ENCODE results near the gene PHKG2. TPM values are rescaled to one million over a fixed set of nuclear protein-coding genes. Genes with fewer than 3 reads are reported as not detected.

PHKG2 gene, protein sequence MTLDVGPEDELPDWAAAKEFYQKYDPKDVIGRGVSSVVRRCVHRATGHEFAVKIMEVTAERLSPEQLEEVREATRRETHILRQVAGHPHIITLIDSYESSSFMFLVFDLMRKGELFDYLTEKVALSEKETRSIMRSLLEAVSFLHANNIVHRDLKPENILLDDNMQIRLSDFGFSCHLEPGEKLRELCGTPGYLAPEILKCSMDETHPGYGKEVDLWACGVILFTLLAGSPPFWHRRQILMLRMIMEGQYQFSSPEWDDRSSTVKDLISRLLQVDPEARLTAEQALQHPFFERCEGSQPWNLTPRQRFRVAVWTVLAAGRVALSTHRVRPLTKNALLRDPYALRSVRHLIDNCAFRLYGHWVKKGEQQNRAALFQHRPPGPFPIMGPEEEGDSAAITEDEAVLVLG
- total RNA-seq (100 to 1,000 TPM in 1 of 5 donors, 10 to 100 TPM in 4; 18.2 to 104 (median 28.0) TPM), polyA plus RNA-seq (10 to 100 TPM; 29.3 to 41.5 (median 35.6) TPM)
- long read RNA-seq, donor 1, full-length matches to known transcripts, result 2 of 2 reads
- long read RNA-seq, donor 1, partial matches to known transcripts, result 0 of 2 reads
- long read RNA-seq, donor 1, other reads (novel, unspliced or antisense), result 0 of 2 reads
- long read RNA-seq, donor 2, full-length matches to known transcripts, result 3 of 3 reads
- long read RNA-seq, donor 2, partial matches to known transcripts, result 0 of 3 reads
- long read RNA-seq, donor 2, other reads (novel, unspliced or antisense), result 0 of 3 reads
- long read RNA-seq, donor 3, full-length matches to known transcripts, result 1 of 1 reads
- long read RNA-seq, donor 3, partial matches to known transcripts, result 0 of 1 reads
- long read RNA-seq, donor 3, other reads (novel, unspliced or antisense), result 0 of 1 reads
- long read RNA-seq, donor 4, result 0 reads
- long read RNA-seq, donor 5, full-length matches to known transcripts, result 5 of 5 reads
- long read RNA-seq, donor 5, partial matches to known transcripts, result 0 of 5 reads
- long read RNA-seq, donor 5, other reads (novel, unspliced or antisense), result 0 of 5 reads
- long read RNA-seq, donor 6, full-length matches to known transcripts, result 13 of 13 reads
- long read RNA-seq, donor 6, partial matches to known transcripts, result 0 of 13 reads
- long read RNA-seq, donor 6, other reads (novel, unspliced or antisense), result 0 of 13 reads
- long read RNA-seq, donor 7, full-length matches to known transcripts, result 5 of 5 reads
- long read RNA-seq, donor 7, partial matches to known transcripts, result 0 of 5 reads
- long read RNA-seq, donor 7, other reads (novel, unspliced or antisense), result 0 of 5 reads
- long read RNA-seq, donor 8, full-length matches to known transcripts, result 4 of 4 reads
- long read RNA-seq, donor 8, partial matches to known transcripts, result 0 of 4 reads
- long read RNA-seq, donor 8, other reads (novel, unspliced or antisense), result 0 of 4 reads
- long read RNA-seq, donor 9, partial matches to known transcripts, result 0 of 3 reads
- long read RNA-seq, donor 9, other reads (novel, unspliced or antisense), result 0 of 3 reads
- long read RNA-seq, donor 10, result 0 reads

DNA sequence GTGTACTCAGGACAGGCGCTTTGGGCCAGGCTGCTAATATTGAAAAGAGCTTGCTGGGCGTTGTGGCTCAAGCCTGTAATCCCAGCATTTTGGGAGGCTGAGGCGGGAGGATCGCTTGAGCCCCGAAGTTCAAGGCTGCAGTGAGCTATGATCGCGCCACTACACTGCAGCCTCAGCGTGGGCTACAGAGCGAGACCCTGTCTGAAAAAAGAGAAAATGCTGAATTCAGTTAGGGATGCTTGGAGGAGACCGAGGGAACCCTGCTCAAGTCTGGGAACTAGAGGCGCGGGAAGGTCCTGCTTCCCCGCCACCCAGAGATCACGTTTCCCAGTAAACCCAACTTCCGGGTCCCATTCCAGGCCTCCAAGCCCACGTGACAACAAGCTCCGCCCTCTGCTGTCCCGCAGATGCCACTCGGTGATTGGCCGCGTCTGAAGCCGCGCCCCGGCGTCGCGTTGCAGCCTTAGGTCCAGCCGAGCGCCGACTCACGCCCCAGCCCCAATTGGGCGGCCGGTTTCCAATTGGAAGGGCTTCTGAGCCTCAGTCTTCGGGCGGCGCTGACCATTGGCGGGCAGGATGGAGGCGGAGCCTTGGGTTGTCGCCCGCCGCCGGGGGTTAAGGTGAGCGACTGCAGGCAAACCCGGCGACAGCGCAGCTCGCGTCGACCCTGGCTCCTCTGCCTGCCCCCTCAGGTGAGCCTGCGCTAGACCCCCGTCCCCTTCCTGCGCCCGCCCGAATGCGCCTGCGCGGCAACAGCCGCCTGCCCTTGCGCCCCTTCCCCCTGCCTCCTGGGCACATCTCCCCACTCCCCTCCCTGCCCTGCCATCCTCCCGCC lies at the start of gene PHKG2:
Gene PHKG2, plus strand, starts transcription at position 627 of the 835 bp plus-strand sequence. CDS start 396 bp downstream, outside the sequence.
- no peaks in the 10 kb centered on the region for H3K9me3 ChIP-seq
- H3K27me3 ChIP-seq, result no peaks in the 10 kb centered on the region
- WGBS, 5 donors, result 3 to 4% (median 3%) methylated on average over 30 to 60 of the region's 60 CpGs
- peak; percentile 100 for DNase-seq
- H3K4me3 ChIP-seq, result peak within 1 kb of the TSS; percentile 89 to 99 (median 96)
- no peak for TF ChIP-seq EP300 (IDR thresholded peaks at IDR 0.05)
- TF ChIP-seq, protein P1, sequence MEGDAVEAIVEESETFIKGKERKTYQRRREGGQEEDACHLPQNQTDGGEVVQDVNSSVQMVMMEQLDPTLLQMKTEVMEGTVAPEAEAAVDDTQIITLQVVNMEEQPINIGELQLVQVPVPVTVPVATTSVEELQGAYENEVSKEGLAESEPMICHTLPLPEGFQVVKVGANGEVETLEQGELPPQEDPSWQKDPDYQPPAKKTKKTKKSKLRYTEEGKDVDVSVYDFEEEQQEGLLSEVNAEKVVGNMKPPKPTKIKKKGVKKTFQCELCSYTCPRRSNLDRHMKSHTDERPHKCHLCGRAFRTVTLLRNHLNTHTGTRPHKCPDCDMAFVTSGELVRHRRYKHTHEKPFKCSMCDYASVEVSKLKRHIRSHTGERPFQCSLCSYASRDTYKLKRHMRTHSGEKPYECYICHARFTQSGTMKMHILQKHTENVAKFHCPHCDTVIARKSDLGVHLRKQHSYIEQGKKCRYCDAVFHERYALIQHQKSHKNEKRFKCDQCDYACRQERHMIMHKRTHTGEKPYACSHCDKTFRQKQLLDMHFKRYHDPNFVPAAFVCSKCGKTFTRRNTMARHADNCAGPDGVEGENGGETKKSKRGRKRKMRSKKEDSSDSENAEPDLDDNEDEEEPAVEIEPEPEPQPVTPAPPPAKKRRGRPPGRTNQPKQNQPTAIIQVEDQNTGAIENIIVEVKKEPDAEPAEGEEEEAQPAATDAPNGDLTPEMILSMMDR (IDR thresholded peaks at IDR 0.05), result peak in 1 of 7 experiments; percentile 18
- TF ChIP-seq POLR2AphosphoS5 (IDR thresholded peaks at IDR 0.05), result peak; percentile 56 to 92 (median 61)
- TF ChIP-seq POLR2A (IDR thresholded peaks at IDR 0.05), result peak in 1 of 4 donors; percentile 34
- H3K36me3 ChIP-seq, result peaks cover 26 to 56% (median 45%) of the 10 kb centered on the region in 4 donors
- peaks cover 6 to 44% (median 18%) of the 10 kb centered on the region in 4 donors for H3K4me1 ChIP-seq
- peak within 1 kb of the TSS; percentile 86 to 95 (median 88) for H3K27ac ChIP-seq
- intact Hi-C loops (cut with DNase I; ENCODE audit: low total_unique reads), result no loop called here

DNA sequence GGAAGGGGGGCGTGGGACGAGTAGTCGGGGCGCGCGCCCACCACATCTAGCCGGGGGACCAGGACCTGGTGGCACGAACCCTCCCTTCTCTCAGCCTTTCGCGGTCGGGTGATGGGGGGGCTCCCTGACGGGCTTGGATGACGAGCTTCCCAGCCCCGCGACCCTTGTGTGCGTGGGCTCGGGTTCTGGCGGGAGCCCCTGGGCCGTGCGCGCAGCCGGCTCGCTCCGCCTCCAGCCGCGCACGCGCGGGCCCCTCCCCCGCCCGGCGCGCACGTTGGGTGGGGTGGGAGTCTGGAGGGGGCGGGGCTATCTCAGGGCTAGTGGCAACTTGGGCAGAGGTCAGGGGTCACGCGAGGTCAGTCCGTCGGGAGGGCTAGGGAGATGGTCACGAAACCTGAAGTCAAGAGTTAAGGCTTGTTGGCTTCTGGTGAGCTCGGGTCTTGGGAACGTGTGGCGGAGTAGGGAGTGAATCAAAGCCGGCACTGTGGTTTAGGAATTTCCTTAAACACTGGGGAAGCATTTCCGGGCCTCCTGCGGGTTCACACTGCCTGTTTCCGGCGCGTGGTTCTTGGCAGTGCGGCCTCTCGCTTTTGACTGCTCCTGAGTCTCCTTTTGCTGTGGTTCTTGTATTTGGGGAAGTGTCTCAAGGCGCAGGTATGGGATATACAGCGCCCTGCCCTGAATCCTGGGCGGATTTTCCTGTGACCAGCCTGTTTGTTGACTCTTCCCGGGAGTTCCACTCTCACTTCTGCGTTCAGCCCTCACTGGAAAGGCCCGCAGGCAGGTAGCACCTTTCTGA lies 49.2 kb upstream of the PHKG2 start, which contains the start of gene SRCAP:
Gene SRCAP, plus strand, starts transcription at position 356 of the 799 bp plus-strand sequence. CDS start 1,654 bp downstream, outside the sequence.
- 1% methylated on average over 24 to 57 of the region's 57 CpGs for WGBS, 5 donors
- peaks cover 16 to 46% (median 30%) of the 10 kb centered on the region in 4 donors for H3K4me1 ChIP-seq
- TF ChIP-seq POLR2A (IDR thresholded peaks at IDR 0.05), result no peak
- no peak for TF ChIP-seq EP300 (IDR thresholded peaks at IDR 0.05)
- peak in 1 of 3 donors; percentile 12 for TF ChIP-seq POLR2AphosphoS5 (IDR thresholded peaks at IDR 0.05)
- TF ChIP-seq, protein P1 (IDR thresholded peaks at IDR 0.05), result no peak
- DNase-seq, result peak; percentile 87 to 93
- peak within 1 kb of the TSS; percentile 96 to 100 (median 100) for H3K27ac ChIP-seq
- H3K4me3 ChIP-seq, result peak within 1 kb of the TSS; percentile 74 to 98 (median 91)
- intact Hi-C loops (cut with DNase I; ENCODE audit: low total_unique reads), result no loop called here
- no peaks in the 10 kb centered on the region for H3K9me3 ChIP-seq
- H3K36me3 ChIP-seq, result peaks cover 34 to 40% (median 37%) of the 10 kb centered on the region in 4 donors
- H3K27me3 ChIP-seq, result no peaks in the 10 kb centered on the region

DNA sequence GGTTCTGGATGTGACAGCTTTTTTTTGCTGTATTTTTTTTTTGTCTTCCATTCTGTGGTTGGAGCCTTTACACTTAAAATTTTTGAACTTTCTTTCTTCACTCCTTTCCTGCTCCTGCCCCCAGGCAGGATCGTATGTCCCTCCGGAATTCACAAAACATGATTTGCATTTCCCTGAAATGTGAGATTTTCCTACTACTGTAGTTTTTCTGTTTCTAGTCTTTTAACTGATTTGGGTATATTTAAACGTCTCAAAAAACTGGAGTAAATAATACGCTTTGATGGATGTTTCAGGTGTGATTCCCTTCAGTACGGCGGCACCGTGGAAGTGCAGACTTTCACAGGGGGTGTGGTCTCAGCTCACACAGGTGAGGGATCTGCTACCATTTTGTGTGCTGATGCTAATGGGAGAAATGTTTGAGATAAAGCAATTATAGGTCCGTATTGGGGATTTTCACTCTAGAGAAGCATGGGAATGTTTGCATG lies 48.6 kb upstream of the PHKG2 start:
- Histone ChIP-seq H3K9me3 (no peaks in the 10 kb centered on the region), H3K36me3 (peaks cover 40 to 47% (median 43%) of the 10 kb centered on the region in 4 donors), H3K27me3 (no peaks in the 10 kb centered on the region), H3K4me1 (peaks cover 16 to 40% (median 29%) of the 10 kb centered on the region in 4 donors), H3K27ac (peak overlapping the region; percentile 96 to 100 (median 100)), H3K4me3 (peak overlapping the region; percentile 74 to 98 (median 91))
- no peak for TF ChIP-seq EP300 (IDR thresholded peaks at IDR 0.05)
- TF ChIP-seq POLR2AphosphoS5 (IDR thresholded peaks at IDR 0.05), result no peak
- no peak for TF ChIP-seq POLR2A (IDR thresholded peaks at IDR 0.05)
- TF ChIP-seq, protein P1 (IDR thresholded peaks at IDR 0.05), result no peak
- intact Hi-C loops (cut with DNase I; ENCODE audit: low total_unique reads), result no loop called here
- no peak for DNase-seq
- 22 to 39% (median 23%) methylated on average over 8 of the region's 8 CpGs for WGBS, 5 donors
